GM19395 (cell line): ENCODE results near the gene FSTL4.

Experiments used
- ATAC-seq: cut with Tn5 transposase; IDR thresholded peaks from one replicate; pipeline ENCODE4 v1.9.1; 2021; ENCODE audit warnings: mild to moderate bottlenecking, moderate library complexity; ENCODE audit not compliant: unreplicated experiment

Gene FSTL4

DNA sequence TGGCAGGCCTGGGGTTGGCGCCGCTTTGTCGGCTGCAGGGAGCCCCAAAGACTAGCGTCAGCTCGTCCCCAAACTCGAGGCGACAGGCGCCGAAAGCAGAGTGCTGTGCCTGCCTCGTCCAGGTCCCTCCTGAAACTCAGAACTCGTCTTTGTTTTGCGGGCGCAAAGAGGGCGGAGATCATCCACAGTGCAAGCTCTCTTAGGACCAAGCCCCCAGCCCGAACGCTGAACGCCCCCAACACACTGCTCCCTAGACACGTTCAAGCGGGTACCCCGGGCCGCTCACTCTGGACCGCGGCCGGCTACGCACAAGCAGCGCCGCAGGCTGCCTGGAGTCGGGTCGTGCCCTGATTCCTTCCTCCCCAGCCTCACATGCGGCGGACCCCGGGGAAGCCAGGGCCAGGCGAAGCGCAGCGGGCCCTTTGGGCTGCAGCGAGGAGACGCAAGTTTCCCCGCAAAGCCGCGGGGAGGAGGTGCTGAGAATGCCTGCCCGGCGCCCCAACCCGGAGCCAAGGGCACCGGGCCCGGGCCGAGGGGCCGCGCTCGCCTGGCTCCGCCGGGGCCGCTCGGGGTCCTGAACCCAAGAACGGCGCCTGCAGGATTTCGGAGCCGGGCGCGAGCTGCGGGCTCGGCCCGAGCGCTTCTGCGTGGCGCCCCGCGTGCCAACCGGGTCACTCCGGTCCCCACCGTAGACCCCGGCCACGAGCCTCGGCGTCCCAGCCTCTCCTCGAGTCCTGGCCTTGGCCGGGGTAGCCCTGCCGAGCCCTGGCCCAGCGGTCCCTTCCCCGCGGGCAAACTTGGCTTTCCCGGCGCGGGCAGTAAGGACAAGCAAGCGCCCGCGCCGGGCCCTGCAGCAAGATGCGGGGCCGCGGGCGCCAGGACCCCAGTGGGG lies 738 bp downstream of the FSTL4 start:
- ATAC-seq = no peak

DNA sequence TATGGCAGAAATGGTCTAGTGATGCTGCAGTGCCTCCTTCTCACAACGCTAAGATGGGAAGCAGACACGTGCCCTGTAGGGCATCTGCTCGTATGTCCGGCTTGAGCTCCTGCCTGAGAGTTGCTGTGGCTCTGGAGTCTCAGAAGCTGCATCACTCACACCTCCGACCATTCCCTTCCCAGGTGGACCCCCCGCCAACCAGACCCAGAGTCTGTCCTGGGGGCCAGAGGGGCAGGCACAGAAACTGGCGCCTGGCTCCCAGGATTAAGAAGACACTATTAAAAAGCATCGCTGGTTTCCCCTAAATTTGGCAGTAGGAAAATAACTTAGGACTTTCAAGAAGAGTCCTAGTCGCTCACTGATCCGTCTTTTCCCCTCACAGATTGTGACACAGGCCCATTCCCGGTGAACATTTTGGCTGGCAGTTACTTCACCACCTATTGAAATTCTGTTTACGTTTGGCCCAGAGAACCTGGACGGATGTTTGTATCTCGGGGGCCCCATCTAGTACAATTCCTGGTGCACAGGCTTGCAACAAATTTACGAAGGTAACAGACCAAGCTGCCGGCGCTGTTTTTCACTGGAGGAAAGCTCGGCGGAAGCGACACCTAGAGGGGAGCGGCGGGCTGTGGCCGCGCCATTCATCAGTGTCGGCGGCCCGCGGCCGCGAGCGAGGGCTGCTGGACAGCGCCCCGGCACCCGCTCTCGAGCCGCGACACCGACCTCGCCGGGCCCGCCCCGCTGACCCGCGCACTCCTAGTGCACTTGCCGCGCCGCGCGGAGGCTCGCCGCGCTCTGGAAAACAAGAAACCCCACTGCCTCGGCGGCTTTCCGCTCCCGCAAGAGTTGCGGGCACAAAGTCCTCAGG lies 1.6 kb downstream of the FSTL4 start:
- no peak for ATAC-seq

- ATAC-seq = no peak
Observed at GRCh38 chr5:133607451-133607850, 4.9 kb downstream of the FSTL4 start.

GRCh38 chr5:133606835-133607234 lies 5.5 kb downstream of the FSTL4 start:
- no peak for ATAC-seq

GRCh38 chr5:133605323-133605722 lies 7.0 kb downstream of the FSTL4 start:
- ATAC-seq = no peak

GRCh38 chr5:133603711-133604110 lies 8.6 kb downstream of the FSTL4 start:
- ATAC-seq = no peak

GRCh38 chr5:133602835-133603380 lies 9.4 kb downstream of the FSTL4 start:
- ATAC-seq = no peak

DNA sequence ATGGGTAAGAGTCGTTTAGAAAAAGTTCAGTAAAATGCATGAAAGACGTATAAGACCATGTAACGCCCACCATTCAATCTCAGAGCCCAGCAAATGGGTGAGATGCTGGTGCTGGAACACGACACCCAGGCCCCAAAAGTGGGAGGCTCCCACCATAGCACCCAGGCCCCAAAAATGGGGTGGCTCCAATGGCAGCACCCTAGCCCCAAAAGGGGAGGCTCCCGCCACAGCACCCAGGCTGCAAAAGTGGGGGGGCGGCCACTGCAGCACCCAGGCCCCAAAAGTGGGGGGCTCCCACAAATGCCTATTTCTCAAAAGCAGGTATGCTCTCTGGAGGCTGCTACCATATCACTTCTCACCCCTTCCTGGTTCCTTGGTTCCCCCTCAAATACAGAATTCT lies 12.7 kb downstream of the FSTL4 start:
- ATAC-seq = no peak

DNA sequence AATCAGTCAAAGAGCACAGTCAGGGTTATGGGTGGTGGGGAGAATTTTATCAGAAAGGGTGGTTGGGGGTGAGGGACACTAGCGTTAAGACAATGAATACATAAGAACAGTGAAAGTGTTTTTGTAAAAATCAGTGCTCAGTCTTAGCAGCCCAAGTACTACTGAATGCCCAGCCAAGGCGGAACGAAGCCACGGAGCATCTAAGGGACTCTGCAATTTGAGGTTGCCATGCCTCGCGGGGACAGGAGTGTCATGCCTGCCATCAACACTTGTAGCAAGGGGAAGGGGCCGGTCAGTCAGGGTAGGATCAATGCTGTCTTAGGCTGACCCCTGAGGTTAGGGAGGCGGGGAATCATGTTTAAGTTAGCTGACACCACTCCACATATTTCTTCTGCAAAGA lies 13.3 kb downstream of the FSTL4 start:
- ATAC-seq = no peak

GRCh38 chr5:133596049-133596448 lies 16.3 kb downstream of the FSTL4 start:
- ATAC-seq = no peak

DNA sequence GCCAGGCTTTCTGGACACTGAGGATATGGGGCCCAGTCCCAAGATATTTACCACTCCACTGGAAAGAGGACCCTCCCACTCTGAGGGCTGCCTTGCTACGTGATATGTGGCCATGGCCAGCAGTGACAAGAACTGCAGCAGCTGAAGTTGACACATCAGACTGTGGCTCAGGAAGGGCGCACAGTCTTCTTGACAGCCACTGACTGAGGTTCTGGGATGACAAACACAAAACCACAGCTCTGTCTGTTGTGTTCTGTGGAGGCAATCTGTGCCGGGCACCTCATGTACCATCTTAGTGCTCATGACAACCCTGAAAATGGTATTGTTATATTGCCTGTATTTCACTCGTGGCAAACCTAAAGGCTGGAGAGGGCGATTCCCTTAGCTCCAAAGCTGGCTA lies 16.9 kb downstream of the FSTL4 start:
- no peak for ATAC-seq

- ATAC-seq = no peak
Observed at GRCh38 chr5:133589286-133589685, 23.1 kb downstream of the FSTL4 start.

- ATAC-seq = no peak
Observed at GRCh38 chr5:133582971-133583370, 29.4 kb downstream of the FSTL4 start.

GRCh38 chr5:133581918-133582317 lies 30.4 kb downstream of the FSTL4 start:
- ATAC-seq = no peak

GRCh38 chr5:133581348-133581747 lies 31.0 kb downstream of the FSTL4 start:
- no peak for ATAC-seq

DNA sequence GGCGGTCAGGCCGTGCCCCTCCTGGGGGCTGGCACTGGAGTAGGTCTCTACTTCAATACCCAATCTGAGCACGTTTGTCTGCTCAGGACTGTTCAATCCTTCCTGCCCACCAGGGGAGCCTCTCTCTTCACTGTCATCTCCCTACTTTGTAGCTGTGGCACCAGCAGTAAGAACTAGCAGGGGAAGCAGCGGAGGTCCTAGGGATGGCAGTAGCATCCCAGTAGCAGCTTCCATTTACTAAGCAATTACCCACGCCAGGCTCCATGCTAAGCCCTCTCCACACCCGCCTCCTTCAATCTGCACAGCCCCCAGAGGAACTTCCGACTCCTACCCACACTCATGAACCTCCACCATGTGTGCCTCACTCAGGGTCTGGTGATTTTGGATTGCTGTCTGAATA lies 31.7 kb downstream of the FSTL4 start:
- ATAC-seq = no peak

- ATAC-seq = no peak
Observed at GRCh38 chr5:133579766-133580165, 32.6 kb downstream of the FSTL4 start.

DNA sequence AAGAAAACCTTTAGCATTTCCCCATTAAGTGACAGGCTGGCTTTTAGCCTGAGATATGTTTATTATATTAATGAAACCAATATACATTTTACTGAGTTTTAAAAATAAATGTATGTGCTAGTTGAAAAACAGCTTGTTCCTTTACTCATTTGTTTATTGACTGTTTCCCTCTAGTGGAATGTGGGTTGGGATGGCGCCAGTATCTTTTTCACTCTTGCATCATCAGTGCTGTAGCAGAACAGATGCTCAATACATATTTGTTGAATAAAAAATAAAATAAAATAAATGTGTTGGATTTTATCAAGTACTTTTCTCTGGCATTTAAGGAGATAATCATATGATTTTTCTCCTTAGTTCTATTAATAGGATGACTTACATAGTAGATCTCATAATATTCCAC lies 43.0 kb downstream of the FSTL4 start:
- no peak for ATAC-seq

- no peak for ATAC-seq
Observed at GRCh38 chr5:133565993-133566392, 46.3 kb downstream of the FSTL4 start.

GRCh38 chr5:133564921-133565565 lies 47.3 kb downstream of the FSTL4 start:
- no peak for ATAC-seq

DNA sequence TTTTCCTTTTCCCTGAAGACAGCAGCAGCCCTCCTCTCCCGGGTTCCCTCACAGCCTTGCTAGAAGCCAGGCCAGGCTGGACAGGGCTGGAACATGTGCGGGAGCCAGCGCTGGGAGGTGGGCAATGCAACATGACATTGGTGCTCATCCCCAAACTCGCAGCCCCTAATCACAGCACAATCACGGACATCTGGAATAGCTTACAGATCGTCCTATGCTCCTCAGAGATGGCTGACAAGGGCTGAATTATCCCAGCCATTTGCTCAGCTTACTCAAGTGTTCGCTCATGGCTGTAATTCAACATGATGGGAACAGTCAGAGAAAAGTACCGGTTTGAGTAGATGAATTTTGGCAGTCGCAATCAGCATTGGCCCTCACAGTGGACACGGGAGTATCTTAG lies 49.8 kb downstream of the FSTL4 start:
- no peak for ATAC-seq
